ENCODE results near the gene CDC25C. TPM values are rescaled to one million over a fixed set of nuclear protein-coding genes. Genes with fewer than 3 reads are reported as not detected.

The CDC25C gene
- polyA plus RNA-seq, 2 of the 4 experiments (the other 2 are of a cell fraction): 12.6 to 19.3 TPM

GRCh38 chr5:138366632-138367382 lies 35.2 kb upstream of the CDC25C start:
- ChIA-PET CTCF (interaction anchor here (0.5 to 4.8 kb wide), 5 partner anchors 12 to 213 kb away, joined by 3 to 28 read pairs (median 4); partner anchors contain the start of gene KDM3B), POLR2A (no interaction called here)
- WGBS (ENCODE audit: missing lambda C conversion rate): 70% methylated on average over 4 of the region's 4 CpGs
- Histone ChIP-seq H3K4me2 (no peak overlapping the region), H3K27ac (no peak overlapping the region), H3K4me1 (no peaks in the 10 kb centered on the region), H3K4me3 (no peak overlapping the region), H3K9me3 (no peaks in the 10 kb centered on the region)
- no peak for FAIRE-seq
- no peak for DNase-seq (ENCODE audit: low read depth in 1 of 2, low spot score in 1 of 2)
- ATAC-seq: no peak; a peak in 1 of 6 replicates
- no peak for TF ChIP-seq RAD21 (conservative IDR thresholded peaks at IDR 0.05 in 1 of 2, IDR thresholded peaks at IDR 0.05 in 1 of 2)
- no peak for TF ChIP-seq ZSCAN20 (CRISPR knock-in tag; IDR thresholded peaks at IDR 0.05)
- TF ChIP-seq, protein P1, sequence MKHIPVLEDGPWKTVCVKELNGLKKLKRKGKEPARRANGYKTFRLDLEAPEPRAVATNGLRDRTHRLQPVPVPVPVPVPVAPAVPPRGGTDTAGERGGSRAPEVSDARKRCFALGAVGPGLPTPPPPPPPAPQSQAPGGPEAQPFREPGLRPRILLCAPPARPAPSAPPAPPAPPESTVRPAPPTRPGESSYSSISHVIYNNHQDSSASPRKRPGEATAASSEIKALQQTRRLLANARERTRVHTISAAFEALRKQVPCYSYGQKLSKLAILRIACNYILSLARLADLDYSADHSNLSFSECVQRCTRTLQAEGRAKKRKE (CRISPR knock-in tag; IDR thresholded peaks at IDR 0.05; ENCODE audit: low read depth): no peak
- TF ChIP-seq RARB (CRISPR knock-in tag; IDR thresholded peaks at IDR 0.05): no peak
- TF ChIP-seq, protein P2, sequence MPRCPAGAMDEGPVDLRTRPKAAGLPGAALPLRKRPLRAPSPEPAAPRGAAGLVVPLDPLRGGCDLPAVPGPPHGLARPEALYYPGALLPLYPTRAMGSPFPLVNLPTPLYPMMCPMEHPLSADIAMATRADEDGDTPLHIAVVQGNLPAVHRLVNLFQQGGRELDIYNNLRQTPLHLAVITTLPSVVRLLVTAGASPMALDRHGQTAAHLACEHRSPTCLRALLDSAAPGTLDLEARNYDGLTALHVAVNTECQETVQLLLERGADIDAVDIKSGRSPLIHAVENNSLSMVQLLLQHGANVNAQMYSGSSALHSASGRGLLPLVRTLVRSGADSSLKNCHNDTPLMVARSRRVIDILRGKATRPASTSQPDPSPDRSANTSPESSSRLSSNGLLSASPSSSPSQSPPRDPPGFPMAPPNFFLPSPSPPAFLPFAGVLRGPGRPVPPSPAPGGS (IDR thresholded peaks at IDR 0.05): no peak
- TF ChIP-seq POLR2A (IDR thresholded peaks at IDR 0.05; ENCODE audit: low read length): no peak

DNA sequence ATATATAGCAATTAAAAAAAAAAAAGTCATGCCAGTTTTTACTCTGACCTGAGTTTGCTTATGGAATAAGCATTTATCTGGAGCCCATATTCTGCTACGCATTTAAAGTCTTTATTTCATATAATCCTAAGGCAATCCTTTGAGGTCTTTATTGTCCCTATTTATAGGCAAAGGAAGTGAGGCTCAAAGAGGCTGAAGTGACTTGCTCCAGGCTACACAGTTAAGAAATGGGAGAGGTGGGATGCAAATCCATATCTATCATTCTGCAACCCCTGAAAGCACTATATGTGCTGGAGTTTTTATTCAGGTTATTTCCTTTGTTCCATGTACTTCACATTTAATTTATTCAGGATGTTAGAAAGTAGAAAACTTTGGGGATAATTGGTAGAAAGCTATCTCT lies 33.0 kb upstream of the CDC25C start:
- DNase-seq (ENCODE audit: low read depth in 1 of 2, low spot score in 1 of 2) (no peak), FAIRE-seq (no peak), ATAC-seq (no peak)
- CTCF ChIA-PET: interaction anchor here (4.8 kb wide), 1 partner anchor 12 kb away, joined by 28 read pairs; the partner anchor contains the start of gene KDM3B
- H3K27ac ChIP-seq: no peak overlapping the region
- POLR2A ChIA-PET: no interaction called here
- no peaks in the 10 kb centered on the region for H3K9me3 ChIP-seq
- TF ChIP-seq RAD21 (conservative IDR thresholded peaks at IDR 0.05 in 1 of 2, IDR thresholded peaks at IDR 0.05 in 1 of 2) (no peak), SMC3 (IDR thresholded peaks at IDR 0.05) (no peak), KDM1A (IDR thresholded peaks at IDR 0.05; ENCODE audit: low read depth) (no peak), BHLHE40 (IDR thresholded peaks at IDR 0.05; ENCODE audit: low read depth, low read length) (no peak), ZC3H11A (IDR thresholded peaks at IDR 0.05) (no peak), NR3C1 (IDR thresholded peaks at IDR 0.05) (no peak), RNF2 (IDR thresholded peaks at IDR 0.05; ENCODE audit: borderline replicate concordance, low read depth) (no peak)
- TF ChIP-seq, protein P1 (CRISPR knock-in tag; IDR thresholded peaks at IDR 0.05; ENCODE audit: low read depth): no peak
- TF ChIP-seq, protein P3, sequence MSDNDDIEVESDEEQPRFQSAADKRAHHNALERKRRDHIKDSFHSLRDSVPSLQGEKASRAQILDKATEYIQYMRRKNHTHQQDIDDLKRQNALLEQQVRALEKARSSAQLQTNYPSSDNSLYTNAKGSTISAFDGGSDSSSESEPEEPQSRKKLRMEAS (IDR thresholded peaks at IDR 0.05): no peak
- H3K4me2 ChIP-seq: no peak overlapping the region
- H3K4me1 ChIP-seq: no peaks in the 10 kb centered on the region
- 90% methylated on average over 1 of the region's 1 CpG for WGBS (ENCODE audit: missing lambda C conversion rate)
- no peak overlapping the region for H3K4me3 ChIP-seq

GRCh38 chr5:138360941-138361452 lies 29.4 kb upstream of the CDC25C start:
- H3K4me1 ChIP-seq: no peaks in the 10 kb centered on the region; the same call in 2 of the 3 replicates
- H3K9me3 ChIP-seq: no peaks in the 10 kb centered on the region
- ChIA-PET CTCF (interaction anchor here (2.1 kb wide), 1 partner anchor 8 kb away, joined by 12 read pairs; the partner anchor contains the start of gene KDM3B), POLR2A (no interaction called here)
- FAIRE-seq: no peak
- no peak overlapping the region for H3K27ac ChIP-seq
- no peak for DNase-seq (ENCODE audit: low read depth in 1 of 2, low spot score in 1 of 2)
- WGBS (ENCODE audit: missing lambda C conversion rate): 92% methylated on average over 1 of the region's 1 CpG
- no peak overlapping the region for H3K4me3 ChIP-seq
- no peak overlapping the region for H3K4me2 ChIP-seq
- ATAC-seq: peak in 1 of 2 experiments; percentile 19; a peak in 1 of 6 replicates
- no peak for TF ChIP-seq NR3C1 (IDR thresholded peaks at IDR 0.05)
- no peak for TF ChIP-seq RARB (CRISPR knock-in tag; IDR thresholded peaks at IDR 0.05)
- TF ChIP-seq, protein P1 (CRISPR knock-in tag; IDR thresholded peaks at IDR 0.05; ENCODE audit: low read depth): no peak
- TF ChIP-seq CTCF (IDR thresholded peaks at IDR 0.05): no peak
- TF ChIP-seq ZC3H11A (IDR thresholded peaks at IDR 0.05): no peak
- TF ChIP-seq, protein P4, sequence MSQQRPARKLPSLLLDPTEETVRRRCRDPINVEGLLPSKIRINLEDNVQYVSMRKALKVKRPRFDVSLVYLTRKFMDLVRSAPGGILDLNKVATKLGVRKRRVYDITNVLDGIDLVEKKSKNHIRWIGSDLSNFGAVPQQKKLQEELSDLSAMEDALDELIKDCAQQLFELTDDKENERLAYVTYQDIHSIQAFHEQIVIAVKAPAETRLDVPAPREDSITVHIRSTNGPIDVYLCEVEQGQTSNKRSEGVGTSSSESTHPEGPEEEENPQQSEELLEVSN (IDR thresholded peaks at IDR 0.05; ENCODE audit: borderline replicate concordance, low read depth): no peak
- TF ChIP-seq PHF8 (IDR thresholded peaks at IDR 0.05; ENCODE audit: borderline replicate concordance, low read depth): no peak
- TF ChIP-seq HEYL (CRISPR knock-in tag; IDR thresholded peaks at IDR 0.05): no peak
- TF ChIP-seq RNF2 (IDR thresholded peaks at IDR 0.05; ENCODE audit: borderline replicate concordance, low read depth): no peak
- no peak for TF ChIP-seq TFCP2L1 (CRISPR knock-in tag; IDR thresholded peaks at IDR 0.05)
- TF ChIP-seq FOSL2 (IDR thresholded peaks at IDR 0.05): no peak
- no peak for TF ChIP-seq FOSL2 (CRISPR knock-in tag; IDR thresholded peaks at IDR 0.05)
- no peak for TF ChIP-seq MAZ (IDR thresholded peaks at IDR 0.05; ENCODE audit: borderline replicate concordance, low read depth, low read length)
- no peak for TF ChIP-seq PBX3 (IDR thresholded peaks at IDR 0.05)
- TF ChIP-seq, protein P5, sequence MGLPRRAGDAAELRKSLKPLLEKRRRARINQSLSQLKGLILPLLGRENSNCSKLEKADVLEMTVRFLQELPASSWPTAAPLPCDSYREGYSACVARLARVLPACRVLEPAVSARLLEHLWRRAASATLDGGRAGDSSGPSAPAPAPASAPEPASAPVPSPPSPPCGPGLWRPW (IDR thresholded peaks at IDR 0.05): no peak

Data from A549 (cell line).